ENCODE data around the gene SALL1.

- TF ChIP-seq POLR2A (IDR thresholded peaks at IDR 0.05) (no peak), CTCF (IDR thresholded peaks at IDR 0.05 in 4 of 5, conservative IDR thresholded peaks at IDR 0.05 in 1 of 5) (no peak)
Observed at GRCh38 chr16:51166541-51166940, 15.5 kb upstream of the SALL1 start.

Data from gastrocnemius medialis (tissue), 4 donors.